CD14-positive monocyte (primary cell): ENCODE results near the gene HUNK. TPM values are rescaled to one million over a fixed set of nuclear protein-coding genes. Genes with fewer than 3 reads are reported as not detected.

ENCODE experiments used
- DNase-seq, 3 donors: peaks; one replicate each; pipeline ENCODE4 v3.0.0-alpha.2; 2011 to 2022
- H2AFZ ChIP-seq: 2 replicates; pipeline ENCODE4 v1.6.0; 2012; ENCODE audit warnings: mild to moderate bottlenecking, low read depth, low read length, inconsistent platforms; ENCODE audit not compliant: insufficient read depth, poor library complexity, severe bottlenecking
- H3K27ac ChIP-seq, 2 donors: 1 replicate in 1 of 2; 2 replicates in 1 of 2; pipeline ENCODE4 v1.5.1; 2012 to 2013; ENCODE audit warnings: low read length in 2 of 2, control low read depth in 1 of 2, inconsistent platforms in 1 of 2, low read depth in 1 of 2, mild to moderate bottlenecking in 1 of 2
- H3K27me3 ChIP-seq, 2 donors: one replicate each; pipeline versions ENCODE4 v1.6.0 to v1.6.1; 2011 to 2013; ENCODE audit warnings: low read length in 2 of 2; ENCODE audit not compliant: control insufficient read depth in 2 of 2, insufficient read depth in 2 of 2
- H3K36me3 ChIP-seq, 2 donors: replicated peaks in 1 of 2; 1 replicate in 1 of 2; 2 replicates in 1 of 2; pipeline versions ENCODE4 v1.5.1 to v1.6.1; 2012 to 2013; ENCODE audit warnings: low read length in 2 of 2, control low read depth in 1 of 2, inconsistent platforms in 1 of 2, mild to moderate bottlenecking in 1 of 2; ENCODE audit not compliant: insufficient read depth in 2 of 2, control insufficient read depth in 1 of 2
- H3K4me1 ChIP-seq, 2 donors: 1 replicate in 1 of 2; 2 replicates in 1 of 2; pipeline versions ENCODE4 v1.5.1 to v1.6.1; 2012 to 2013; ENCODE audit warnings: low read length in 2 of 2, control low read depth in 1 of 2, inconsistent platforms in 1 of 2, mild to moderate bottlenecking in 1 of 2, moderate library complexity in 1 of 2; ENCODE audit not compliant: insufficient read depth in 2 of 2, control insufficient read depth in 1 of 2
- H3K4me2 ChIP-seq: replicated peaks from 2 replicates; pipeline ENCODE3; 2012; ENCODE audit warnings: low read length, moderate library complexity, mild to moderate bottlenecking; ENCODE audit not compliant: poor library complexity, severe bottlenecking; ENCODE audit errors: extremely low read depth
- H3K4me3 ChIP-seq, 3 experiments: fragments of 200-600 bp in 1 of 3; sonication (generic) in 1 of 3; replicated peaks in 1 of 3; 1 replicate in 2 of 3; 2 replicates in 1 of 3; pipeline ENCODE4 v1.5.1; 2011 to 2013; ENCODE audit warnings: low read length in 3 of 3, mild to moderate bottlenecking in 3 of 3, control low read depth in 2 of 3, low read depth in 2 of 3, inconsistent platforms in 1 of 3, moderate library complexity in 1 of 3
- H3K79me2 ChIP-seq: 2 replicates; pipeline ENCODE4 v1.6.0; 2012; ENCODE audit warnings: mild to moderate bottlenecking, control low read depth, inconsistent platforms, low read length, moderate library complexity; ENCODE audit not compliant: insufficient read depth
- H3K9ac ChIP-seq: 2 replicates; pipeline ENCODE4 v1.6.0; 2017; ENCODE audit warnings: low read length, mild to moderate bottlenecking; ENCODE audit not compliant: insufficient read depth, poor library complexity, severe bottlenecking
- H3K9me3 ChIP-seq, 2 donors: replicated peaks in 1 of 2; 1 replicate in 1 of 2; 2 replicates in 1 of 2; pipeline versions ENCODE4 v1.5.1 to v1.6.1; 2012 to 2013; ENCODE audit warnings: low read length in 2 of 2, control low read depth in 1 of 2; ENCODE audit not compliant: control insufficient read depth in 1 of 2, insufficient read depth in 1 of 2
- H4K20me1 ChIP-seq: 2 replicates; pipeline ENCODE4 v1.6.0; 2012; ENCODE audit warnings: mild to moderate bottlenecking, low read length, control low read depth, moderate library complexity; ENCODE audit not compliant: insufficient read depth
- H3K27ac Mint-ChIP-seq, 7 donors: one replicate each; pipeline ENCODE4 v1.8.0; 2020; ENCODE audit warnings: mild to moderate bottlenecking in 7 of 7, mixed read lengths in 7 of 7, moderate library complexity in 6 of 7, inconsistent platforms in 2 of 7
- H3K27me3 Mint-ChIP-seq, 3 donors: one replicate each; pipeline ENCODE4 v1.8.0; 2021 to 2022; ENCODE audit warnings: low read depth in 3 of 3, mild to moderate bottlenecking in 3 of 3, mixed read lengths in 3 of 3, moderate library complexity in 3 of 3, inconsistent platforms in 1 of 3
- H3K36me3 Mint-ChIP-seq, 2 donors: one replicate each; pipeline ENCODE4 v1.8.0; 2020; ENCODE audit warnings: mixed read lengths in 2 of 2, inconsistent platforms in 1 of 2, mild to moderate bottlenecking in 1 of 2
- H3K4me1 Mint-ChIP-seq: one replicate; pipeline ENCODE4 v1.8.0; 2020; ENCODE audit warnings: mild to moderate bottlenecking, mixed read lengths
- H3K4me3 Mint-ChIP-seq, 2 donors: one replicate each; pipeline ENCODE4 v1.8.0; 2020; ENCODE audit warnings: mild to moderate bottlenecking in 2 of 2, mixed read lengths in 2 of 2, moderate library complexity in 1 of 2
- H3K9me3 Mint-ChIP-seq, 7 donors: one replicate each; pipeline ENCODE4 v1.8.0; 2020 to 2022; ENCODE audit warnings: mixed read lengths in 7 of 7, mild to moderate bottlenecking in 6 of 7, moderate library complexity in 6 of 7, inconsistent platforms in 2 of 7
- WGBS: methylation state at CpG from one replicate; pipeline ENCODE4 v1.1.5; 2013; ENCODE audit warnings: missing lambda C conversion rate; ENCODE audit not compliant: insufficient coverage; 5-methylcytosine and 5-hydroxymethylcytosine counted together
- intact Hi-C, 2 donors: fragments of 100-400 bp; cut with micrococcal nuclease; formaldehyde crosslinking; loops; one replicate each; pipeline versions ENCODE4 v1.15.0 to v1.15.1; 2023
- polyA plus RNA-seq, 3 donors: library from polyadenylated mRNA; depleted of rRNA in 1 of 3; unstranded in 2 of 3; stranded (reverse) in 1 of 3; fragments of 300-500 nt in 2 of 3; fragments of >200 nt in 1 of 3; fragmentation: Illumina TruSeq in 2 of 3; gene quantifications; 1 replicate in 2 of 3; 2 replicates in 1 of 3; pipeline ENCODE4 v1.2.3, GENCODE V29; 2012 to 2021
- TF ChIP-seq, protein P1 (sequence below): fragments of 200-600 bp; IDR thresholded peaks from one replicate; pipeline ENCODE4 v1.8.0; 2022; ENCODE audit warnings: antibody characterized with exemption, mild to moderate bottlenecking

Gene HUNK
- polyA plus RNA-seq, 3 donors = not detected

DNA sequence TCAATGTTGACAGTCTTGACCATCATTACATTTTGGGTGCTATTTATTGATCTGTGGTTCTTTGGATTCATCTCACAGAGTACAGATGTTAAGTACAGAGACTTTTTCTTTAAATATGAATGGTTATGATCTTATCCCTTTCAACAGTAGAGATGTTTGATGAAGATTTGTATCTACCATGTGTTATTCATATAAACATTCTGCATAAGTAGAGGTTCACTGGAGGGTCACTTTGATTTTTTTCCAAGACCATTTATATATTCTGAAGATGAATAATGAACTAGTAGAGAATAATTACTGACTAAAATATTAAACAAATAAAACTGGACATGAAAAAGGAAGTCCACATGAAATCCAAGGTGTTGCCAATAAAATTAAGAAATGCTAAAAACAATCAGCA is 28.6 kb upstream of the HUNK start:
- Mint-ChIP-seq H3K9me3 (peaks cover 0 to 11% (median 3%) of the 10 kb centered on the region in 7 donors), H3K4me3 (no peak overlapping the region), H3K27me3 (peaks cover 9 to 19% (median 14%) of the 10 kb centered on the region in 3 donors), H3K27ac (no peak overlapping the region), H3K36me3 (no peaks in the 10 kb centered on the region), H3K4me1 (no peaks in the 10 kb centered on the region)
- no peak for DNase-seq
- no peaks in the 10 kb centered on the region for H3K4me1 ChIP-seq
- H3K4me2 ChIP-seq = no peak overlapping the region
- H3K27ac ChIP-seq = no peak overlapping the region
- no peaks in the 10 kb centered on the region for H3K9me3 ChIP-seq
- no peaks in the 10 kb centered on the region for H3K36me3 ChIP-seq
- H3K27me3 ChIP-seq = peaks cover 0 to 8% of the 10 kb centered on the region in 2 donors
- no peak overlapping the region for H3K4me3 ChIP-seq
- H3K79me2 ChIP-seq = no peaks in the 10 kb centered on the region
- TF ChIP-seq, protein P1, sequence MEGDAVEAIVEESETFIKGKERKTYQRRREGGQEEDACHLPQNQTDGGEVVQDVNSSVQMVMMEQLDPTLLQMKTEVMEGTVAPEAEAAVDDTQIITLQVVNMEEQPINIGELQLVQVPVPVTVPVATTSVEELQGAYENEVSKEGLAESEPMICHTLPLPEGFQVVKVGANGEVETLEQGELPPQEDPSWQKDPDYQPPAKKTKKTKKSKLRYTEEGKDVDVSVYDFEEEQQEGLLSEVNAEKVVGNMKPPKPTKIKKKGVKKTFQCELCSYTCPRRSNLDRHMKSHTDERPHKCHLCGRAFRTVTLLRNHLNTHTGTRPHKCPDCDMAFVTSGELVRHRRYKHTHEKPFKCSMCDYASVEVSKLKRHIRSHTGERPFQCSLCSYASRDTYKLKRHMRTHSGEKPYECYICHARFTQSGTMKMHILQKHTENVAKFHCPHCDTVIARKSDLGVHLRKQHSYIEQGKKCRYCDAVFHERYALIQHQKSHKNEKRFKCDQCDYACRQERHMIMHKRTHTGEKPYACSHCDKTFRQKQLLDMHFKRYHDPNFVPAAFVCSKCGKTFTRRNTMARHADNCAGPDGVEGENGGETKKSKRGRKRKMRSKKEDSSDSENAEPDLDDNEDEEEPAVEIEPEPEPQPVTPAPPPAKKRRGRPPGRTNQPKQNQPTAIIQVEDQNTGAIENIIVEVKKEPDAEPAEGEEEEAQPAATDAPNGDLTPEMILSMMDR = no peak
- intact Hi-C loops = no loop called here
- H4K20me1 ChIP-seq = no peaks in the 10 kb centered on the region
- no peak overlapping the region for H2AFZ ChIP-seq
- no peak overlapping the region for H3K9ac ChIP-seq

DNA sequence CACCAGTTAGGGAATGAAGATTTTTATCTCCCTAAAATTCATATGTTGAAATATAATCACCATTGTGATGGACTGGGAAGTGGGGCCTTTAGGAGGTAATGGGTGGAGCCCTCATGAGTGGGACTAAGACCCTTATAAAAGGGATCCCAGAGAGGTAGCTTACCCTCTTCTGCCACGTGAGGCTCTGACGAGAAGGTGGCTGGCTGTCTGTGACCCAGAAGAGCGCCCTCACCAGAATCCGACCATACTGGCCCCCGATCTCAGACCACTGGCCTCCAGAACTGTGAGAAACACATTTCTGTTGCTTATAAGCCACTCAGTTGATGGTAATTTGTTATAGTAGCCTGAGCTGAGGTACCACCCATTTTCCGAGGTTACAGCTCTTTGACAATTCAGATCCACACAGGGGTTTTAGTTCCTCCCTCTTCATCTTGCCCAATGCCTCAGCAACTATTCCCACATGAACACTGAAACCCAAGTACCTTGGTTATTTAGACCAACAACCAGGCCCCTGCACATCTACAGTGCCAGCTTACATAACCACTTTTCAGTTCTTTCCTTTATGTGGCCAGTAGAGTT is 27.6 kb upstream of the HUNK start:
- H3K4me1 Mint-ChIP-seq = no peaks in the 10 kb centered on the region
- Histone ChIP-seq H3K27ac (no peak overlapping the region), H3K9ac (no peak overlapping the region), H3K4me3 (no peak overlapping the region), H2AFZ (no peak overlapping the region), H3K4me1 (no peaks in the 10 kb centered on the region), H3K79me2 (no peaks in the 10 kb centered on the region), H3K36me3 (no peaks in the 10 kb centered on the region), H3K9me3 (no peaks in the 10 kb centered on the region), H3K4me2 (no peak overlapping the region), H3K27me3 (peaks cover 0 to 8% of the 10 kb centered on the region in 2 donors), H4K20me1 (no peaks in the 10 kb centered on the region)
- no peak for DNase-seq
- peaks cover 0 to 13% (median 5%) of the 10 kb centered on the region in 7 donors for H3K9me3 Mint-ChIP-seq
- intact Hi-C loops = no loop called here
- 79% methylated on average over 6 of the region's 6 CpGs for WGBS
- no peak overlapping the region for H3K27ac Mint-ChIP-seq
- H3K36me3 Mint-ChIP-seq = no peaks in the 10 kb centered on the region
- no peak overlapping the region for H3K4me3 Mint-ChIP-seq
- TF ChIP-seq, protein P1 = no peak
- H3K27me3 Mint-ChIP-seq = peaks cover 9 to 19% (median 16%) of the 10 kb centered on the region in 3 donors
